Activated CD8-positive, alpha-beta memory T cell treated with anti-CD3 and anti-CD28 coated beads for 24 hours (primary cell): ENCODE data around the gene MRPS11.
"Not testable (repeated sequence)": the region's sequence is repeated elsewhere in the genome, so short reads cannot be mapped to it uniquely, and the experiment has no call there.

ENCODE experiments used
- DNase-seq: peaks from one replicate; pipeline ENCODE4 v3.0.0-alpha.2; 2020

Gene MRPS11

DNA sequence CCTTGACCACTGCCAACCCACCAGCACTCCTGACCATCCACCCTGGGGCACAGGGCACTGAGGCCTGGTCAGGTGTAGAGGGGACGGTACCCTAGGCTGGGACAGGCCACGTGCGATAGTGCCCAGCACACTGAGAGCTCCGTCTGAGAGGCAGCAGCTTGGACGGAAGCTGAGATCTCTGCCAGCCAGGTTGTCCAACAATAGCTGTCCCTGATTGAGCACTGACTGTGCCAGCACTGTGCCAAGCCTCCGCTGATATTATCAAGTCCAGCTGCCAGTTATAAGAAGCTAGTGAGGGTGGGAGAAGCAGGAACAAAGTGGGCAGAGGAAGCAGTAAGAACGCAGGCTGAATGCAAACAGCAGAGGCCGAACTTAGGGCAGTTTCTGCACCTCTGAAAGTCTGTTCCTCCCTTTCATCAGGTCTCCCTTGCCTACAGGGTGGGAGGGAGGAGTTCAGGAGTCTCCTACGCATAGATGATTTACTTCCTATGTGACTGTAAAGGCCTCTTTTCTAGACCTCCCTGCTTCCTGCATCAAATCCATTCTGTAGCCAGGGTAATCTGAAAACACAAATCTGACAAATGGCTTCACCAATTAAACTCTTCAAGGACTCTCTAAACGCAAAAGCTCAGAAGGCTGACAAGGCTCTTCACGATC is 29.7 kb downstream of the MRPS11 start:
- no peak for DNase-seq

DNA sequence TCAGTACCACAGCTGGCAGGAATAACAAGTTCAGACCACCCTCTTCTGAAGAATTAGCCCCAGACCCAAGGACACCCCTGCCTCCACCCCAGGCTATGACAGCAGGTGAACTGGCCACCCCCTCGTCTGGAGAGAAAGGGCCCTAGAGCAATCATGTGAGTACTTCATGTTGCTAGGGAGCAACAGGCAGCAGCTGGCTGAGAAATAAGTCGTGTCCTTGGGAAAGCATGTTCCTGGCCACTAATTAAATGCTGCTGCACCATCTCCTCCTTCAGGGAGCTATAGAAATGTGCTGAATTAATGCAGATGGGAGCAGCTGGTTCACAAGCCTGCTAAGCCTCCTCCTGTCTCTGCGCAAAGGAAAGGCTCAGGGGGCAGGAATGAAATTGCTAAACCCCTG is 31.5 kb downstream of the MRPS11 start:
- DNase-seq = no peak

DNA sequence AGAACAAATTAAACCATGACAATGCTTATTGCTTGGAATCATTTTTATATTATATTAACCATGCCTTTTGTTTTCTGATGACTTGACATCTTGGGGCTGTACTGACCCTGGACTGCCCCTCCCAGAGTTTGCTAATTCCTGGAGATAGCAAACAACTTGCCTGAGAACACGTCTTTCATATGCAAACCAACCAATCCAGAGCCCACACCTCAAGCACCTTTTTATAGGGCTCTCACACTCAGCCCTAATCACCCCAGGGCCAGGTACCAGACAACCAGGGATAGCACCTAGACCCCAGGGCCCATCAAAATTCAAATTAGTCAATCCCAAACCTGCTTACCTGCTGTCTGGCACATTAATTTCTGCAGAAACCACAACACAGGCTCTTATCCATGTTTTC is 36.9 kb downstream of the MRPS11 start:
- no peak for DNase-seq

DNA sequence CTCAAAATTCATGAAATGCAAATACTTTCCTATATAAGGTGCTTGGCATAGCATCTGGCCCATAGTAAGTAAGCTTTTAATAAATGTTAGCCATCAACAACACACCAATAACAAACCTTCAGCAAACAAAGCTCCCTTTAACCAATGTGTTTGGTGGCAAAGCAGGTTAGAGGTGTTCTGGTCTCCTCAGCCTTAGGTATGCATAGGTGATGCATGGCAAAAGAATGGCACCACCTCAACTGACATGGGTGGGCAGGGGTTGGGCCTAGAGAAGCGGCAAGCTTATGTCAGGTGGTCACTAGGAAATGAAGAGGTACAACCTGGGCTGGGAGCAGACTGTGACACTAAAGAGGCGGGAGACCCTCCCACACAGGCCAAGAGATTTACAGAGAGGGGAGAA is 38.2 kb downstream of the MRPS11 start:
- DNase-seq = no peak

DNA sequence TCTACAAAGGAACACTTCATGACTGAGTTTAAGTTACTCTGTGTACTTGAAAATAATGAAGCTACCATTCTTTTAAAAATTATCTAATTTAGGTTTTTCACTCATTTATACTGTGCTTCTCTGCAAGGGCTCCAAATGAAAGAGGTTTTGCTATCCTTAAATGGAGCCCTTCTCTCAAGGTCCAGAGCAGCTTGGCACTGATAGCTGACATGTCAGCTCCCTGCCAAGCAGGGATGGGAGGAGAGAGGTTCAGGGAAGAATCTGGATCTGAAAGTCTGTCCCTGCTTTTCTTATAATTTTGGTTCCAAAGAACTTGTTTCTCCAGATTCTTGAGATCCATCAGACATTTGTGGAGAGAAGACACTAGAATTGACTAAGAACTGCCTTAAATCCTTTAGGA is 39.1 kb downstream of the MRPS11 start:
- DNase-seq = no peak

DNA sequence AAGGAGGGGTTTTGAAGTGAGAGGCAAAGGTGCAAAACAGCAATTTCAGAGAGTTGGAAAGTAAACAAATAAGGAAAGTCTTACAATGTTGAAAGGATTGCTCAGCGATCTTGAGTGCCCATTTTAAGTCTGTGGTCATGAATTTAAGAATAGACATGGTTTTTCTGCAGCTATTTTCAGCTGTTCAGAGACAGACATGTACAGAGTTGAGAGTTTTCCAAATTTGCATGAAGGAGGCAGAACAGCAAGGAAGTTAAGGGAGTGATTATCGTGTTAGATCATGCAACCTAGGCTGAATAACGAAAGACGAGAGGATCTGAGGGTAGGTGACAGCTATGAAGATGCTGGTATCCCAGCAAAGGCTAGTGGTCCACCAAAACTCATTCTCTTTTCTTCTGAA is 41.8 kb downstream of the MRPS11 start:
- no peak for DNase-seq

DNA sequence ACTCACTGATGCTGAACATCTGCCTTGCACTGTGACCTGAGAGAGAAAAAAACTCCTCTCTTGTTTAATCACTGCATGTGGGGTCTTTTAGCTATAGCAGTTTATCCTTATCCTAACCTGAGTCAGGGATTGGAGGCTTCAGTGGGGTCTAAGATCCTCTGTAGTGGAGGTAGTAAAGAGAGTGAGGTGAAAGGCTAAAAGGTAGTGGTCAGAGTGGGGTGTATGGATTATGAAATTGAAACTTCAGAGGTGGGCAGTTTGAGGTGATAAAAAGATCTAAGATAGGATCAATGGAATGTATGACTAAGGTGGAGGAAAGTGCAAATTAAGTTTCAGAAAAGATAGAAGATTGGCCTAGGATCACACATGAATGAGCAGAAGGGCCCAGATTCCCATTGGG is 42.5 kb downstream of the MRPS11 start:
- DNase-seq = no peak

DNA sequence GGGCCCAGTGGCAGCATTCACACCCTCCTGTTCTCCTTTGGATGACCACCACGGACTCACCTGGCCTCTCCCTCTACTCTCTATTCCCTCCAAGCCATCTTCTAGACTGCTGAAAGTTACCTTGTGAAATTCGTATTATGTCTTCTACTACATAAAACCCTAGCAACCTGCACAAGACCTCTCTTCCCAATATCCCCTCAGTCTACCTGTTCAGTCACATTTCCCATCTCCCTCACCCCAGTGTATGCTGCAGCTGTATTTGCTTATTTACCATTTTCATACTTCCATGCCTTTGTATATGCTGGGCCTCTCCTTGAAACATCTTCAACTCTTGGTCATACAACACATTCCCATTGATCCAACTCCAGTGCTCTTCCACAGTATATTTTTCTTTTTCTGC is 43.7 kb downstream of the MRPS11 start:
- no peak for DNase-seq

DNA sequence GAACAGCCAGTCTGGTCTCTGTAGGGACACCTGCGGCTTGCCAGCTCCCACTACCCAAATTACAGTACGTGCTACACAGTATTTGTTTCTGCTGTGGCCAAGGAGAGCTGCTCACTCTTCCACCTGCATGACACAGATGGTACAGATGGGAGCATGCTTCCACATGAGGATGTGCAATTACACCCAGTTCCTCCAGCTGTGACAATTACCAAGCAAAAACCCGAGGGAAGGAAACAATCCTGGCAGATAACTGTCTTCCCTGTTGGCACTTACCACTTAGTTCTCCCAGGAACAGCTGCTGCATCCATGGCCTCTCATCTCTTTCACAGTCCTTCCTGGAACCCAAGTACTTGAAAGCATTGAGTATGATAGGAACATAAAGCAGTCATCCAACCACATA is 44.6 kb downstream of the MRPS11 start:
- DNase-seq = no peak

DNA sequence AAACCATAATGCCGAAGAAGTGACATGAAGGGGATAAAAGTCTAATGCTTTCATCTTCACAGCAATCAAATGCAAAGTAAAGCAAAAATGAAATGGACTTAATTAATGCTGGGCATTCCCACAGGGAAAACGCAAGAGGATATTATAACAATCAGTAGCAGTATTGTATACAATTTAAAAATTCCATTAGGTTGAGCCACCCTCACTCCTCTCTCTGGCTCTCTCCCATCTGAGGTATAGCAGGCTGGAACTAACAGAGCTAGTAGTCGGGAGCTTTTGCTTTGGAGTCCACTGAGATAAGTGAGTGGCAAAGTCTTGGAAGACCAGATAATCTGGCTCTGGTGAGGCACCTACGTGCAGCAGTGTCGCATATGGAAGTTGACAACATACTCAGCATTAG is 45.1 kb downstream of the MRPS11 start:
- no peak for DNase-seq

DNA sequence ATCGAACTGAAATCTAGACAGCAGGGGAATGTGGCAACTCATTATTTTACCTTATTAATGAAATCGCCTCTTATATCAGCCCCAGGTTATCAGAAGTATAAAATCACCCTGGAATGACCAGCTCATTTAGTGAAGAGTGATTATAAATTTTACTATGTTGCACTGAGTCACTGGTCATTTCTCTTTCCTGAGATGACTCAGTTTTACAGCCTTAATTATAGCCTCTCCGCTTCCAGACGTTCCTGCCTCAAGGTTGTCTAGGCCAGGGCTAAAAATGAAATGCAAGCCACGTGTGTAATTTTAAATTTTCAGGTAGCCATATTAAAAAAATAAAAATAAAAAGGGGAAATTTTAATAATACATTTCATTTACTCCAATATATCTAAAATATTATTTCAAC is 45.7 kb downstream of the MRPS11 start:
- DNase-seq = no peak

DNA sequence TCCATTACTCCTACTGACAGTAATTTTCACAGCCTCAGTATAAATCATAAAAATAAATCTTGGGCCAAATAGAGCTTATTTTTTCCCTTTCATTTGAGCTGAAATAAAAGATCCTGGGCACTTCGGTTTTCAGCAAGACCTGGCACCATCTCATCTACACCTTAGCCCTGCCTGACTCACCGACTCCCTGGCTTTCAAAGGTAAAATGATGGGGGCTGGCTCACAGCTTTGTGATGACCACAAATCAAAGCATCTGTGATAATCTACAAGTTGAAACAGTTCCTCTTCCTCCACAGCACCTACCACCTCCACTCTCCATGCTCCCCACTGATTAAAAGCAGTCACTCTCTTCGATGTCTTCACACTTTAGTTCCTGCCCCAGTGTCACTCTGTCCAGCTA is 51.4 kb downstream of the MRPS11 start:
- no peak for DNase-seq

DNA sequence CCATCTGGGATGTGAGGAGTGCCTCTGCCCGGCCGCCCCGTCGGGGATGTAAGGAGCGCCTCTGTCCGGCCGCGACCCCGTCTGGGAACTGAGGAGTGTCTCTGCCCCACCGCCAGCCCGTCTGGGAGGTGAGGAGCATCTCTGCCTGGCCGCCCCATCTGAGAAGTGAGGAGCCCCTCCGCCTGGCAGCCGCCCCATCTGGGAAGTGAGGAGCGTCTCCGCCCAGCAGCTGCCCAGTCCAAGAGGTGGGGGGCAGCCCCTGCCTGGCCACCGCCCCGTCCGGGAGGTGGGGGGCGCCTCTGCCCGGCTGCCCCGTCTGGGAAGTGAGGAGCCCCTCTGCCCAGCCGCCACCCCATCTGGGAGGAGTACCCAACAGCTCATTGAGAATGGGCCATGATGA is 56.6 kb downstream of the MRPS11 start:
- not testable (repeated sequence) for DNase-seq

DNA sequence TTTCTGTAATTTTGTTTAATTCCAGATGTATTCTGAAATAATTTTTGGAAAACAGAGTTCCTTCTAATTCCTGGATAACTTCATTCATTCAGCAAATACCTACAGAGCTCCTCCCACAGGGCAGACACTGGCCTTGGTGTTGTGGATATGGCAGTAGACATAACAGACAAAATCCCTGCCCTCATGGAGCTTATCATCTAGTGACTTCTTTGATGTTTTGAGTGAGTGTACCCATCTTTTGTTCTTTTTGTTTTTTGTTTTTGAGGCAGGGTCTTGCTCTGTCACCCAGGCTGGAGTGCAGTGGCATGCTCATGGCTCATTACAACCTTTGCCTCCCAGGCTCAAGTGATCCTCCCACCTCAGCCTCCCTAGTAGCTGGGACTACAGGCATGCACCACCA is 57.9 kb downstream of the MRPS11 start:
- DNase-seq = no peak

DNA sequence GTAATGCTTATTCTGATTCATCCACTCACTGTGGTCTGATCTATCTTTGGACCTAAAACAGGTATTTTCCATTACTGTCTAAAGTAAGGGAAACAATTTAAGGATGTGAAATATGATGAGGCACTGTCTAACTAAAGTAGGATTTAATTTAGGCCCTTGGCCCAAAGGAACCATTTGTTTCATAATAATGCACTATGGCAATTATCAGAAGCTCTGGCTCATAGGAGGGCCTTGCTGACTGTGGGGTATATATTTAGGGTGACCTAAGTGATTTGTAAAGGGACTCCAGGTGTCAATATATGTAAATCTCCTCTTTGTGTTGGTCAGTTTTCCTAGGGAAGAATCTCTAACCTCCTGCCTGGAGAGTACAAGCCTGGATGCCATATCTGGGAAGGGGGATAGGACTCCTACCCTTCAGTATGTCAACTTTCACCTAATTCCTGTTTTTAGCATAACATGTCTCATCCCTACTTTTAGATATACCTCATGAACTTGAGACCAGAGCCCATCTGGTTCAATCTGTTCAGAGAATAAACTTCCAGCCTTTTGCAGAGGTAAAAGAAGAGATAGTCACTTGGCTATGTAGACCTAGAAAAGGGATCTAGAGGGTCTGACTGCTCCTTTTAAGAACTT is 58.9 kb downstream of the MRPS11 start:
- no peak for DNase-seq

DNA sequence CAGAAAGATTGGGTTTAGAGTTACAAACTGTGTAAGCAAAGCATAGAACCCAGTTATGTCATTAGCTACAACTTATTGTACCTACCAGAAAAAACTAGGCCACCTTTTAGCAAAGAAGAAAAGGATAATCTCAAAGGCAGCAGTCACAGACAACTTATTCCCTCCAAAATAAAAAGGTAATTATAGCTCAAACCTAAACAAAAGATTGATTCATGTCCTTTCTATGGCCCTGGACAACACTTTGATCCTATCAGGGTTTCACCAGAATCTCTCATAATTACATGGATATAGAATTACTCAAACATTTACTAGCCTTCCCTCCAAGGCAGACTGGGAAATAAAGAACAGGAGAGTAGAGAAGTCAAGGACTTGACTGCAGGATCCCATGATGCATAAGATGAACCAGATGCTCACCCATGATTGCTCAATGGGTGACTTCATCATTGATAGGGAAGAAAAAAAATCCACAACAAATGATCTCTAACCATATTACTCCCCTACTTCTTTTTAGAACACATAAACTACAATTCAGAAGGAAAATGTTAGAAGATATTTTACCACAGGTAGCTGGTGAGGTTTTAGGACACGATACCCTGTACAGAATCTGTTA is 61.6 kb downstream of the MRPS11 start:
- no peak for DNase-seq
